SK-N-SH treated with all-trans-retinoic acid at 6 μM for 48 hours (cell line): ENCODE results near the gene URB1.

Experiments
- ATAC-seq: fragments of 200-7000 bp; cut with Tn5 transposase; 3 replicates; pipeline ENCODE4 v1.9.1; 2020; ENCODE audit warnings: mild to moderate bottlenecking, moderate library complexity
- ARNTL ChIP-seq: fragments of 450-650 bp; formaldehyde crosslinking; IDR thresholded peaks from 2 replicates; pipeline ENCODE4 v1.5.0; 2020; ENCODE audit warnings: low read depth, mild to moderate bottlenecking, moderate library complexity, borderline replicate concordance
- BACH2 ChIP-seq: fragments of 250-450 bp; sonication (Bioruptor Pico); IDR thresholded peaks from 2 replicates; pipeline ENCODE4 v1.9.0; 2021; ENCODE audit warnings: mild to moderate bottlenecking, borderline replicate concordance
- CREB5 ChIP-seq: fragments of 250-450 bp; sonication (Bioruptor Pico); IDR thresholded peaks from 2 replicates; pipeline ENCODE4 v1.5.1; 2020; ENCODE audit warnings: low read depth, mild to moderate bottlenecking, moderate library complexity
- CSDC2 ChIP-seq: fragments of 250-450 bp; sonication (Bioruptor Pico); IDR thresholded peaks from 2 replicates; pipeline ENCODE4 v1.5.0; 2020; ENCODE audit warnings: mild to moderate bottlenecking, moderate library complexity
- ESRRG ChIP-seq: fragments of 250-450 bp; sonication (Bioruptor Pico); IDR thresholded peaks from 2 replicates; pipeline ENCODE4 v1.6.1; 2021; ENCODE audit warnings: mild to moderate bottlenecking
- GLIS3 ChIP-seq: fragments of 250-450 bp; sonication (Bioruptor Pico); IDR thresholded peaks from 2 replicates; pipeline ENCODE4 v1.5.0; 2020; ENCODE audit warnings: mild to moderate bottlenecking, moderate library complexity
- ISL1 ChIP-seq: fragments of 250-450 bp; sonication (Bioruptor Pico); IDR thresholded peaks from 2 replicates; pipeline ENCODE4 v2.1.2; 2022; ENCODE audit warnings: mild to moderate bottlenecking, moderate library complexity
- PATZ1 ChIP-seq: fragments of 250-450 bp; sonication (Bioruptor Pico); IDR thresholded peaks from 2 replicates; pipeline ENCODE4 v1.8.0; 2020; ENCODE audit warnings: mild to moderate bottlenecking, moderate library complexity, borderline replicate concordance
- POU6F1 ChIP-seq: fragments of 250-450 bp; sonication (Bioruptor Pico); IDR thresholded peaks from 2 replicates; pipeline ENCODE4 v1.8.0; 2021; ENCODE audit warnings: low read depth, mild to moderate bottlenecking, moderate library complexity, borderline replicate concordance
- PPARA ChIP-seq: fragments of 250-450 bp; sonication (Bioruptor Pico); IDR thresholded peaks from 2 replicates; pipeline ENCODE4 v1.5.0; 2020; ENCODE audit warnings: mild to moderate bottlenecking, borderline replicate concordance
- RARB ChIP-seq: fragments of 250-450 bp; sonication (Bioruptor Pico); IDR thresholded peaks from 2 replicates; pipeline ENCODE4 v1.8.0; 2021; ENCODE audit warnings: mild to moderate bottlenecking, moderate library complexity
- SNAI2 ChIP-seq: fragments of 250-450 bp; sonication (Bioruptor Pico); IDR thresholded peaks from 2 replicates; pipeline ENCODE4 v1.5.0; 2020; ENCODE audit warnings: mild to moderate bottlenecking, moderate library complexity
- TCF4 ChIP-seq: fragments of 250-450 bp; sonication (Bioruptor Pico); IDR thresholded peaks from 2 replicates; pipeline ENCODE4 v1.8.0; 2021; ENCODE audit warnings: mild to moderate bottlenecking, moderate library complexity, borderline replicate concordance
- TOX ChIP-seq: fragments of 250-450 bp; sonication (Bioruptor Pico); IDR thresholded peaks from 2 replicates; pipeline ENCODE4 v1.8.0; 2021; ENCODE audit warnings: mild to moderate bottlenecking, moderate library complexity, borderline replicate concordance
- TSHZ2 ChIP-seq: fragments of 250-450 bp; sonication (Bioruptor Pico); IDR thresholded peaks from 2 replicates; pipeline ENCODE4 v1.5.0; 2020; ENCODE audit warnings: mild to moderate bottlenecking, moderate library complexity
- ZC3H10 ChIP-seq: fragments of 250-450 bp; sonication (Bioruptor Pico); IDR thresholded peaks from 2 replicates; pipeline ENCODE4 v1.5.1; 2021; ENCODE audit warnings: mild to moderate bottlenecking, moderate library complexity
- ZFP3 ChIP-seq: fragments of 250-450 bp; sonication (Bioruptor Pico); IDR thresholded peaks from 2 replicates; pipeline ENCODE4 v1.5.0; 2020; ENCODE audit warnings: mild to moderate bottlenecking, moderate library complexity
- ZFP30 ChIP-seq: fragments of 450-650 bp; formaldehyde crosslinking; IDR thresholded peaks from 2 replicates; pipeline ENCODE4 v1.5.0; 2022; ENCODE audit warnings: mild to moderate bottlenecking, moderate library complexity
- ZNF565 ChIP-seq: fragments of 450-650 bp; formaldehyde crosslinking; conservative IDR thresholded peaks from 2 replicates; pipeline ENCODE4 v1.5.0; 2020; ENCODE audit warnings: low read depth, mild to moderate bottlenecking, moderate library complexity
- ZNF70 ChIP-seq: fragments of 450-650 bp; formaldehyde crosslinking; IDR thresholded peaks from 2 replicates; pipeline ENCODE4 v1.5.0; 2020; ENCODE audit warnings: mild to moderate bottlenecking, moderate library complexity
- ZNF8 ChIP-seq: fragments of 450-650 bp; formaldehyde crosslinking; IDR thresholded peaks from 2 replicates; pipeline ENCODE4 v1.5.0; 2020; ENCODE audit warnings: mild to moderate bottlenecking, moderate library complexity

The URB1 gene

GRCh38 chr21:32297449-32297848 is 95.4 kb downstream of the URB1 start:
- no peak for TF ChIP-seq ZC3H10 (CRISPR knock-in tag)
- no peak for TF ChIP-seq CREB5 (CRISPR knock-in tag)
- TF ChIP-seq PATZ1 (CRISPR knock-in tag): no peak
- no peak for TF ChIP-seq GLIS3
- no peak for TF ChIP-seq ESRRG (CRISPR knock-in tag)
- TF ChIP-seq ARNTL (CRISPR knock-in tag): no peak
- TF ChIP-seq ZNF565: no peak
- TF ChIP-seq TCF4 (CRISPR knock-in tag): no peak
- TF ChIP-seq SNAI2: no peak
- no peak for TF ChIP-seq POU6F1
- TF ChIP-seq TOX (CRISPR knock-in tag): no peak
- TF ChIP-seq ZNF8: no peak
- no peak for TF ChIP-seq ISL1 (CRISPR knock-in tag)
- no peak for TF ChIP-seq ZFP3 (CRISPR knock-in tag)
- no peak for ATAC-seq

- TF ChIP-seq ZFP3 (CRISPR knock-in tag) (no peak), TSHZ2 (CRISPR knock-in tag) (no peak), TOX (CRISPR knock-in tag) (no peak), ZNF70 (CRISPR knock-in tag) (no peak), PPARA (CRISPR knock-in tag) (no peak), ARNTL (CRISPR knock-in tag) (no peak), ZC3H10 (CRISPR knock-in tag) (no peak), CREB5 (CRISPR knock-in tag) (no peak), ZNF8 (no peak), POU6F1 (no peak), ZFP30 (no peak), ESRRG (CRISPR knock-in tag) (no peak), BACH2 (CRISPR knock-in tag) (no peak), ZNF565 (no peak), SNAI2 (no peak), RARB (no peak)
- no peak for ATAC-seq
These were observed 107.3 kb downstream of the URB1 start for GRCh38 chr21:32285476-32285875.

GRCh38 chr21:32282992-32283391 is 109.8 kb downstream of the URB1 start:
- no peak for ATAC-seq

More at GRCh38 chr21:32282992-32283391, 109.8 kb downstream of the URB1 start:
- no peak for TF ChIP-seq CREB5 (CRISPR knock-in tag)
- TF ChIP-seq ZFP3 (CRISPR knock-in tag): no peak
- TF ChIP-seq CSDC2 (CRISPR knock-in tag): no peak
- TF ChIP-seq GLIS3: no peak
- TF ChIP-seq ESRRG (CRISPR knock-in tag): no peak
- TF ChIP-seq ZNF8: no peak
- no peak for TF ChIP-seq POU6F1
